GM21526 (cell line): ENCODE measurements around the gene TIPARP.

Experiments used
- ATAC-seq: cut with Tn5 transposase; IDR thresholded peaks from one replicate; pipeline ENCODE4 v1.9.1; 2021; ENCODE audit warnings: moderate library complexity; ENCODE audit not compliant: unreplicated experiment, low FRiP score

TIPARP gene, protein sequence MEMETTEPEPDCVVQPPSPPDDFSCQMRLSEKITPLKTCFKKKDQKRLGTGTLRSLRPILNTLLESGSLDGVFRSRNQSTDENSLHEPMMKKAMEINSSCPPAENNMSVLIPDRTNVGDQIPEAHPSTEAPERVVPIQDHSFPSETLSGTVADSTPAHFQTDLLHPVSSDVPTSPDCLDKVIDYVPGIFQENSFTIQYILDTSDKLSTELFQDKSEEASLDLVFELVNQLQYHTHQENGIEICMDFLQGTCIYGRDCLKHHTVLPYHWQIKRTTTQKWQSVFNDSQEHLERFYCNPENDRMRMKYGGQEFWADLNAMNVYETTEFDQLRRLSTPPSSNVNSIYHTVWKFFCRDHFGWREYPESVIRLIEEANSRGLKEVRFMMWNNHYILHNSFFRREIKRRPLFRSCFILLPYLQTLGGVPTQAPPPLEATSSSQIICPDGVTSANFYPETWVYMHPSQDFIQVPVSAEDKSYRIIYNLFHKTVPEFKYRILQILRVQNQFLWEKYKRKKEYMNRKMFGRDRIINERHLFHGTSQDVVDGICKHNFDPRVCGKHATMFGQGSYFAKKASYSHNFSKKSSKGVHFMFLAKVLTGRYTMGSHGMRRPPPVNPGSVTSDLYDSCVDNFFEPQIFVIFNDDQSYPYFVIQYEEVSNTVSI

DNA sequence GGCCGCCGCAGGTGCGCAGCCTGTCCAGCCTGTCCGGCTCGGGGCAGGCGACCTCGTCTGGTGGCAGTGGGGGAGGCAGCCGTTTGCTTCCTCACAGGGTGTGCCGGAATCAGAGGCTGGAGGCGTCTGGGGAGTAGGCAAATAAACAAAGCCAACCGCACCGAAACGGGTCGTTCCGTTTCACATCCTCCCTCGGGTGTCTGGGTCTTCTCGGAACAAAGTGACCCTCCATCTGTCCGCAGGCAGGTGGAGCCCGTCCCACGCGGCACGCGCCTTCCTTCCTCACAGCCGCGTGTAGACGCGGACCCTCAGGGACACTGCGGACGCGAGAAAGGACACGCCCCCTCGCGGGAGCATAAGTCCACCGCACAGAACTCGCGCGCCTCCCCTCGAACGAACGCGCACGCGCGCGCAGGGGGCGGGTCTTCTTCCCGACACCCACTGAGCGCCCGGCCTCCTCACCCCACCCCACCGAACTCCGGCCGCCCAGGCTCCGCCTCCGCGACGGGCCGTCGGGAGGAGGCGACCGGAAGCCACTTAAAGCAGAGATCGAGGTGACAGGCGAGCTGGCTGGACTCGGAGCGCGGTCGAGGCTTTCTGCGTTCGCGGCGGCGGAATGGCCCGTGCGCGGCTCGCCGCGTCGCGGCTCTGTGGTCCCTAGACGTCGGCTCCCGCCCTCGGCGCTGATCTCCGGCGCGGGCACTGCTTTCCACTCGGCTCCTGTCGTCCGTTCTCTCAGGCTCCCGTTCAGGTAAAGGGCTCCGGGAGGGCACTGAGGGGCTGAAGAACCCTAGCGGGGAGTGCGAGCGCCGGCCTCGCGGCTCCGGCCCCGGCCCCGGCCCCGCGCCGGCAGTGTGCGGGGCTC is at the start of gene TIPARP:
TSS of gene TIPARP (plus strand) at position 545 of the 865 bp plus-strand sequence. CDS start 3,108 bp downstream, outside the sequence.
- ATAC-seq, result peak; percentile 81

DNA sequence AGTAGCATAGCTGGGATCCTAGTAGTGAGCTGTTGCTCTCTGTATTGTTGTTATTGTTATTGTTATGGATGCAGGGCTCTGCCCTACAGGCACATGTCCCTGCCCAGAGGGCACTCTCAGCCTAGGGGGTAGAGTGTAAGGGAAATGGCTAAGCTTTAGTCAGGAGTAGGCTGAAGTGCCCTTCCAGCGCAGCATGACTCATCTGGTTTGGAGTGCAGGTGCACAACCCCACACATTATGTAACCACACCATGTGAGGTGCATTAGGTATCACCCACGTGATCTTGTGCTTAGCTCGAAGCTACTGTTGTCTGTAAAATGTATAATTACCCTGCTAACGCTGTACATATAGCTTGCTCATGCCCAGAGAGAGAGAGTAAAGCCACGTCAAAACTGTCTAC is 48.3 kb upstream of the TIPARP start:
- no peak for ATAC-seq

DNA sequence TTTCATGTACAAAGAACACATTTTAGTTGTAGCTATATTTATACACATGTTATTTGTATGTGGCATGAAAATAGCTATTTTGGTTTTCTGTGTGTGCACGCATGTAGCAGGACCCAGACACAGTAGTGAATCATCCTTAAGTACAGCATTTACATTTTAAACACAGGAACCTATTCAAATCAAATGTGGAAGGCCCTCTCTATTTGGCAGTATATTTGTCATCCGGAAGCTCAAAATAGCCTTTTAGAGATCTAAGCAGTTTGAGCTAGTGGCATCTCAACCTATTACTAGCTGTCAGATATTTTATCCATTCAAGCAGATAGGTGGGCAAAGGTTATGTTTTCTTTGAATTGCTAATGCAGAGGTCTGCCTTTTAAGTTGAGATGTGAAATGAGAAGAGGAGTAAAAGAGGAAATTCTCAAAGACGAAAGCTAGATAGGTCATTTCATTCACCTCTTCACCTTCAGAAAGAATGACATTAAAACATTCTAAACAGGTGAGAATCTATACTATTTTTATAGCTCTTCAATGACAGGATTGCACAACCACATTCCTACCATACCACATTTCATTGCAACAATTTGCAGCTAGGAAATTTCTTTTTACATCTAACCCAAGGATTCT is 46.3 kb upstream of the TIPARP start:
- no peak for ATAC-seq

DNA sequence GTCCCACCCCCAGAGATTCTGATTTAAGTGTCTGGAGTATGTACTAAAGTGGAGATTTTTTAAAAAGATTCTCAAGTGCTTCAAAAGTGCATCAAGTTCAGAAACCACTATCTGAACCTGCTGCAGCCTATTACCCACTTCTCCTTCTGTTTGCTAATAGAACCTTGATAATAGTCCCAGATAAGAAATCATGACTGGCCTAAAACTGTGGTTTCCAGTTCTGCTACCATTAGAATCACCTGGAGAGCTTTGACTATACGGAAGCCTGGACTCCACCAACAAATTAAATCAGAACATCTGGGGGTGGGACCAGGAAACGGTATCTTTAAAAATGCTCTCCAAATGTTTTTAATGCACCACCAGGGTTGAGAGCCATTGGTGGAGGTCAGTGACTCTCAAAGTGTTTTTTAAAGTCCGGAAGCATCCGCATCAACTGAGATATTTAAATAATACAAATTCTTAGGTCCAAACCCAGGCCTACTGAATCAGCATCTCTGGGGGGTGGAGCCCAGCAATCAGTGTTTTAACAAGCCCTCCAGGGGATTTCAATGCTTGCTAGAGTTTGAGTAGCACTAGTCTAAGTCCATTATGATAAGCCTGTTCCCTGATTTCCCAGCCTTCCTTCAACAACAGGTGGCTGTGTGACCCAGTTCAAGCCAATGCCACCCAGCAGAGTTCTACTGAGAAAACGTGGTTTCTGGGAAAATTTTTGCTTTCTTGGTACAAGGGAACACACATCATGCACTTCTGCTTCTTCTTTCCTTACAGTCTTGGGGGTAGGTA is 45.4 kb upstream of the TIPARP start:
- ATAC-seq, result no peak

DNA sequence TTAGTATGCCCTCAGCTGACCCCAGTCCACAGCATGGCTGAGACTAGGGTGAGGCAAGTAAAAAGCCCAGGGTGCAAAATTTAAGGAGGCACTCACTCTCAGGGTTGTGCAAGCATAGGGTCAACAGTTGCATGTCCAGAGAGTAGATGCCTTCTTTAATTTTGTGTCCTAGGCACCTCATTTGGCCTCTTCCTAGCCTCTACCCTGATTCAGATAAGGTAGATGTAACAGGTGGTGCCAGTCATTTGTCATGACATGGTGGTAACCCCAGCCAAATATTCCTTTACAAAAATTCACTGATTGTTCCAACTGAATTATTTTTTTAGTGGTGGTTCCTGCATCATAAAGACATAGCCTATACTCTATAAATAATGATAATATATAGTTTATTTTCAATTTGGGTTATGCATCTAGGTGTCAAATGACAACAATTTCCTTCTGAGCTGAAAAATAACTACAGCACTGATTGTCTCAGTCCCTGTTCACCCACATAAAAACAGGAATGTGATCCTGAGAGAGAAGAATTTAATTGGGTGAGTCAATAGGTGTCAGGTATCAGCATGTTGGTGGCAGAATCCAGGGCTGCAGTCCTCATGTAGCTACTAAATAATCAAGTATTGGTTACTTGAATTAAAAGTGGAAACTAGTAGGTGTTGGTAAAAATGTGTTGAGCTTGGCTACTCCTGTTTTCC is 44.2 kb upstream of the TIPARP start:
- ATAC-seq, result no peak

DNA sequence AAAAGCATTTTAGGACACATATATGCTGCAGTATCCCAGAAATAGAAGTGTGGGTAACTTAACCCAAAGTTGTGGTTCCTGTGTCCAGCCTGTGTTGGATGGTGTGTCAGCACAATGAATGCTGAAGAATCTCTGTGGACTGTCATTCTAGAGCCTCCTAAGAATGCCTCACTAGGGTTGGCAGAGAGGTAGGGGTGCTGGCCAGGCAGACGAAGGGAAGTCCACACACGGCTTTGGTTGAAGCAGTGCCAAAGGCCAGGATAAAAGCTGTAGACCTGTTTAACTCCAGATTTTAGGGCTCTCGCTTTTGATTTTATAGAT is 43.7 kb upstream of the TIPARP start:
- no peak for ATAC-seq

DNA sequence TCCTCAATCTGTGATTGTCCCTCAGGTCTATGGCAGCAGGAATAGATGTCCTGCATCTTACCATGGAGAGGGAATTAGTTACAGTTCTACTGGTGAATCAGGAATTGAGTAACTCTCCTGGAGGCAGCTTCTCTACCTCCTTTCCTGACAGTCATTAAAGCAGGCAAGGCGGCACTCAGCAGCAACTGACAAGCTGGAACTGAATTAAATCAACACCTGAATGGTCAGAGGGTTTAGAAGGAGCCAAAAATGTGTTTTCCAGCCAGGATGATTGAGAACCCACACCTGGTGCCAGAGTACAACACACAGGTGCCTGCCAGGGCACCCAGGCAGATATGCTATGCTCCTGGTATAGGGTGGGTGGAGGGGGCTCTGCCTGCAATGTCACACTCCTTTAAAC is 43.1 kb upstream of the TIPARP start:
- no peak for ATAC-seq

DNA sequence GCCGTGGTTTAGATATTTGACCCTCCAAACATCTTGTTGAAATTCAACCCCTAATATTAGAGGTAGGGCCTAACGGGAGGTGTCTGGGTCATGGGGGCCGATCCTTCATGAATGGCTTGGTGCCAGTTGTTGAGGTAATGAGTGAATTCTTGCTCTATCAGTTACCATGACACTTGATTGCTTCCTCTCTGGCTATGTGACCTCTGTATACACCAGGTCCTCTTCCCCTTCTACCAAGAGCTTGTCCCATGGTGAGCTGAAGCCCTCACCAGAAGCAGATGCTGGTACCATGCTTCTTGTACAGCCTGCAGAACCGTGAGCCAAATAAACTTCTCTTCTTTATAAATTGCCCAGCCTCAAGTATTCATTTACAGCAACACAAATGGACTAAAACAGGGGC is 41.8 kb upstream of the TIPARP start:
- no peak for ATAC-seq

DNA sequence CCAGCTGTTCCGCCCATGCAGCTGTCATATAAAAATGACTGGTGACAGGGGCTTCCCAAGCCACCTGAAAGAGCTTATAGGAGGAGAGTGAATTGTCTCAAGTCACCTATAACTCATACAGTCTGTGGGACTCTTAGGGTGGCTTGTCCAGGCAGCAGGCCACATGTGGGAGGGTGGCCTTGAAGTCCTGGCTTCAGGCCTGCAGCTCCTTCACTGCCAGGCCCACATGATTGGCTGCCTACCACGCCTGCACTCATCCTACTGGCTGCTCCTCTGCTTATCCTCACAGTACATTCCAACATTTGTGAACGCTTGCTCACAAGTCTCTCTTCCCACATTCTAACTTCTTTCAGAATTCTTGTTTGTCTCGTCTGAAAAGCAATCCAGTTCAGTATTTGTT is 41.1 kb upstream of the TIPARP start:
- no peak for ATAC-seq

DNA sequence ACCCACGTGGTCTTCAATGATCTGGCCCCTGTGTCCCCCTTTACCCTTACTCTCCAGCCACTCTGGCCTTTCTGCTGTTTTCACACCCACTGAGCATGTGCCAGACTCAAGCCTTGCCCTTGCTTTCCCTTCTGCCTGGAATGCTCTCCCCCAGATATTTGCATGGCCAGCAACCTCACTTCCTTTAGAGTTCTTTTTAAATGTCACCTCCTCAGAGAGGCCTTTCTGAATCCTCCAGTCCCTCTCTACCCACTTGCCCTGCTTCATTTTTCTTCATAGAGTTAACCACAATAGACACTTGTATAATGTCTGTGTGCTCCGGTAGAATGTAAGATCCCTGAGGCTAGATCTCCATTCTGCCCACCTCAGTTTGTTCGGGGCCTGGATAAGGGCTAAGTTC is 39.4 kb upstream of the TIPARP start:
- no peak for ATAC-seq

DNA sequence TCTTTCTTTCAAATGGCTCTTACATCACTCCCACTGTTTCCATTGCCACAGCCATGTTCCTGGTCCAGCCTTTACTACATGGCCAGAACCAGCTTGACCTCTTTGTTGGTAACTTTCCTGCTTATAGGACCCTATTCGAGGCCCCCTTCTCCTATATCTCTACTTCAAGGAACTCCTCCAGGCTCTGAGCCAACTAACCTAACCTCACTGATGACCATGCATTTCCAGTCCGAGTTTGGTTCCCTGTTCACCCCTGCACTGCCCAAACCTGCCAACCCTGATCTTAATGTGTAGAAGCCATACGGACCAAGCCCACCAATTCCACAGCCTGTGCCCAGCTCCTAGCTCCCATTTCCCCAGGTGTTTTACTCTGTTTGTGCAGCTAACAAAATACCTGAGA is 38.4 kb upstream of the TIPARP start:
- no peak for ATAC-seq

DNA sequence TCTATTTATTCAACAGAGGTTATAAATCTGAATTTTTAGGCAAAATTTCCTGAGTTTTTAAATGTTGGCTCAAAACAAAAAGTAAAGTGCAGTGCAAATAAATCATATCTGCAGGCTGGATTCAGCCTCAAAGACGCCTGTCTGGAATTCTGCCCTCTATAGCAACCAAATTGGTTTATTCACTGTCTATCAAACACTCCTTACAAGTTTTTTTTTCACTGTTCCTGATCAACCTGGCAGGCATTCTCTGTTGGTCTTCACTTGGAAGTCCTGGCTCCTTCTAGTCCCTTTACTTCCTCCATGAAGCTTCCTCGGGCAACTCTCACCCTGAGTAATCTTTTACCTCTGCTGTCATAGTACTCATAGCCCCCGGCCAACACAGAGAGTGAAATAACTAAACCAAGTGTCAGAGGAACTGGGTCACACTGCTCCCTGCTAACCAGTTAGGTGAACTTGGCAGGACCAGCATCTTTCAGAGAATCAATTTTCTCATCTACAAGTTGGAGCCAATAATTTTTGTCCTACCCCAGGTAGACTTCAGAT is 36.8 kb upstream of the TIPARP start:
- no peak for ATAC-seq

DNA sequence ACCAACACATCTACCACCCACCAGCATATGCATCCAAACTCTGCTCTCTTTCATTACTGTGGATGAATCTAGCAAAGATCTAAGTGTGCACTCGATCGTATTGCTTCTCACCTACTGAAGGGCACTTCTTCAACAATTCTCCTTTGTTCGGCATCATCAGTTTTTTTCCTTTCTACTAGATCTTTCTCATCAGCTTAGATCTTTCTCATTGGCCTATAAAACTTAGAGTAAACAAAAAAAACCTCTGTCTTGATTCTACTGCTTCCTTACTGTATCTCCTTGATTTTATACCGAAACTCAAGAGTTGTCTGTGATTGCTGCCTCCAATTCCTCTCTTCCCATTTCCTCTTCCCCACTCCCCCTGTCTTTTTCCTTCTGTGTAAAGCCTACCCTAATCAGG is 36.1 kb upstream of the TIPARP start:
- no peak for ATAC-seq

DNA sequence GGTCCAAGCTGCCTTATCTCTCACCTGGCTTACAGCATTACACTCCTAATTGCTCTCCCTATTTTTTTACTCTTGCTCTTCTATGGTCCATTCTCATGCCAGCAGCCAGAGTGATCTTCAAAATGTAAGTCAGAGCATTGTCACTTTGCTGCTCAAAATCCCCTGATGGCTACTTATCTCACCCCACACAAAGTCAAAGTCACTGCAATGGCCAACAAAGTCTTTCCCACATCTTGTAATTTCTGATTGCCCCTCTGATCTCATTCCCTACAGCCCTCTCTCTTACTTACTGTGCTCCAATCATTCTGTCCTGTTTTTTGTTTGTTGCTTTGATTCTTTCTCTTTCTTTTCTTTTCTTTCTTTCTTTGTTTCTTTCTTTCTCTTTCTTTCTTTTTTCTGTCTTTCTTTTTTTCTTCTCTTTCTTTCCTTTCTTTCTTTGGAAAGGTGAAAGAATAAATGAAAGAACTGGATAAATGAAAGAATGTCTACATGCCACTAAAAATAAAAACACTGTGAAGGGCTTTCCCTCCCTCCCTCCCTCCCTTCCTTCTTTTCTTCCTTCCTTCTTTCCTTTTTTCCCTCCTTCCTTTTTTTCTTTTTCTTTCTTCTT is 34.9 kb upstream of the TIPARP start:
- no peak for ATAC-seq

DNA sequence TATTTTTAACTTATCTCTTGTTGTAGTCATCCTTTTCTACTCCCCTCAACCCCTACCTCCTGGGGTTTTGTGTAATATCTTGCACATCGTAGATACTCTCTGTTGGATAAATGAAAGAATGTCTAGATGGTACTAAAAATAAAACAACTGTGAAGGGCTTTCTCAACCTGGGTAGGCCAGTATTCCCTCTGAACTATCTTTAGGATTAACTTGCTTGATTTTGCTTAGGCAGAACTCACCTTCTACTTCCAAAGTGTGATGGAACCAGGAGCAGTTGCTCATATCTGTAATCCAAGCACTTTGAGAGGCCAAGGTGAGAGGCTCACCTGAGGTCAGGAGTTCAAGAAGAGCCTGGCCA is 32.8 kb upstream of the TIPARP start:
- ATAC-seq, result no peak

DNA sequence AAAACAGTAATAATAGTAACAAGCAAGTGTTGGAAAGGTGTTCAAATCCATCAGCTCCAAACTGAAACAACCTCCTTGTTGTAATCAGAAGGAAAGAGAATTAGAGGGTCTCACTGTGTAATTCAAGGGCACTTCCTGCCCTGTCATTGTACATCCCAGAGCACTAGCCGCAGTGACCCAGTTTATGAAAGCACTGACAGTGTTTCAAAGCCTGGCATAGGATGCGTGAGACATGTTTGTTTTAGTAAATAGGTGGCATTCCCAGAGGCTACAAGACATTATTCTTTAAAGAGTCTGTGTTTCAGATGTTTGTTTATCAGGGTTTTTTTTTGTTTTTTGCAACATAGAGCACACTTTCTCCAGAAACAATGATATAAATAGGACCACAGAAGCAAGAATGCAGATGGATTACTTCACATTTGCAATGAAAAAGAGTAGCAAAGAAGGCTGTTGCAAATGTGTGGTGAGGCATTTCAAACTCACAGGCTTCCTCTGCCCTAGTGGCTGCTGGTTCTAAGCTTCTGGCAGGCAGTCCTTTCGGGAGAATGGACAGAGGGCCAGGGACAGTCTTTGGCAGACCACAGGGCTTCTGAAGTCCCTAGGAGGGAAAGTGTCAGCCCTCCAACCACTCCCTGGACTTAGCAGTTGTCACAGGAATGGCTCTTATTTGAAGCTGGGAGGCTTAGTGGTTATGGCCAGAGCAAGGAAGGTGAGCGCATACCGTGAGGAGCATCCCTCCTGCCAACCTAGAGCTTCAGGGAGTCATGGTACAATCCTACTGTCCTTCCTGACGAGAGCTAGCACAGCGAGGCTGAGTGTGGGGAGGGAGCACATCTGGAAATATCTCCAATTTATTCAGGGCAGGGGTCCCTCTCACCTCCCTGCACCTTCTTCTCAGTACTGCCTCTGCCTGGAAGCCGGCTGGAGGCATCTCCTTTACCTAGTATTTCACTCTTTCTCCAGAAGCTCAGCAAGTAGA is 31.4 kb upstream of the TIPARP start:
- ATAC-seq, result peak; percentile 21

DNA sequence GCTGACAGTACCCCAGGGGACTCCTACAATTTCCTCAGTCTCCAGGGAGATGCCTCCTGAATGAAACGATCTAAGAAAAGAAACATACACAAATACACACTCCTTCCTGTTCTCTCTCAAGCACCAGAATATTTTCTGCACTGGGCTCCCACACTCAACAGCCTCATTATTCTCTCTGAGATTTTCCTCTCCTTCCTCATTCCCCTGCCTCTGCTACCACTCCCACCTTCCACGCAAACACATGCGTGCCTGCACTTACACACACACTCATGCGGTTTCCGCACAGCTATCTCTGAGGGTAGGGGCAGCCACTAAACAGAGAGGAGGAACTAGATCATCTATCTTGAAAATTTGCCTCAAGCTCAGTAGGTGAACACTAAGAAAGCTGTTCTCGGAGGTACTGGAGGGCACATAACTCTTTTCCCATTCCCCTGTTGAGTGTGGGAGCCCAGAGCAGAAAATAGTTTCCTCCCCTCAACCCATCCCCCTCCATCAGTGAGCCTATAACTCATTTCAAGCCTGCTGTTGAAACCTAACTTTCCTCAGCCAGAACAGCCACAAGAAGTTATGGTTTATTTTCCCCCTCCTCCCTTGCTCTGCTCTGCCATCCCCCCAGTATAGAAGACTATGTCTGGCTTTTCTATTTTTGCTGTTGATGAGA is 30.5 kb upstream of the TIPARP start:
- ATAC-seq, result peak; percentile 88
